Thoracic aorta endothelial cell (primary cell): ENCODE results near the gene EIF3B. TPM values are rescaled to one million over a fixed set of nuclear protein-coding genes. Genes with fewer than 3 reads are reported as not detected.

Experiments used
- small RNA-seq: library from RNA; depleted of rRNA; stranded (forward); fragments of <200 nt; gene quantifications from one replicate; pipeline ENCODE3, GENCODE V24; 2012
- total RNA-seq: library from RNA; depleted of rRNA; stranded (reverse); fragments of >200 nt; gene quantifications from 2 replicates; pipeline ENCODE4 v1.2.3, GENCODE V29; 2012

EIF3B gene
- total RNA-seq: 268 and 276 TPM in 2 replicates

GRCh38 chr7:2354186-2354938 is at the start of gene EIF3B:
Gene EIF3B, plus strand, starts transcription at chr7:2354827. Its CDS starts 95 bp downstream, at chr7:2354922.

GRCh38 chr7:2314209-2314955 is 40.2 kb upstream of the EIF3B start, which contains the start of gene SNX8:
Gene SNX8, minus strand, starts transcription at chr7:2314441. Its CDS starts 20 bp downstream, at chr7:2314421.

GRCh38 chr7:2403014-2403717 is 48.5 kb downstream of the EIF3B start, which contains the start of gene CHST12:
Gene CHST12, plus strand, starts transcription at chr7:2403611. Its CDS starts 29,029 bp downstream, at chr7:2432640.

Small RNAs within 50 kb of the gene (small RNA-seq; reads per million reads assigned to genes)
- gene AC004840.2: not detected

Other genes with a start within 250 kb of the EIF3B start
- gene MAD1L1, start 121.9 kb upstream of the EIF3B start, total RNA-seq: 29.5 and 45.5 TPM in 2 replicates
- gene MRM2, start 112.6 kb upstream of the EIF3B start, total RNA-seq: 16.9 and 17.7 TPM in 2 replicates
- 11.4 and 13.6 TPM in 2 replicates for gene NUDT1, start 112.6 kb upstream of the EIF3B start, total RNA-seq
- 7.3 and 10.8 TPM in 2 replicates for gene SNX8, start 40.4 kb upstream of the EIF3B start, total RNA-seq
- gene CHST12, start 48.8 kb downstream of the EIF3B start, total RNA-seq: 6.3 and 9.4 TPM in 2 replicates
- not detected in 2 replicates for gene GRIFIN, start 121.6 kb downstream of the EIF3B start, total RNA-seq
- gene LFNG, start 164.9 kb downstream of the EIF3B start, total RNA-seq: 8.8 and 10.8 TPM in 2 replicates
- 21.3 and 24.9 TPM in 2 replicates for gene BRAT1, start 200.7 kb downstream of the EIF3B start, total RNA-seq
- gene IQCE, start 204.2 kb downstream of the EIF3B start, total RNA-seq: 9.9 and 15.0 TPM in 2 replicates